Suprapubic skin (tissue), 4 donors: ENCODE results near the gene ARHGEF17. TPM values are rescaled to one million over a fixed set of nuclear protein-coding genes. Genes with fewer than 3 reads are reported as not detected.

Experiments used
- DNase-seq, 2 donors: peaks; one replicate each; pipeline ENCODE4 v3.0.0-alpha.2; 2019; ENCODE audit warnings: low spot score in 2 of 2
- H3K27ac ChIP-seq: fragments of 200-600 bp; sonication (generic); one replicate; pipeline ENCODE4 v1.5.1; 2019
- H3K27me3 ChIP-seq: fragments of 200-600 bp; sonication (generic); one replicate; pipeline ENCODE4 v1.5.1; 2019
- H3K36me3 ChIP-seq: fragments of 200-600 bp; sonication (generic); one replicate; pipeline ENCODE4 v1.5.1; 2019
- H3K4me1 ChIP-seq: fragments of 200-600 bp; sonication (generic); one replicate; pipeline ENCODE4 v1.5.1; 2019
- H3K4me3 ChIP-seq: fragments of 200-600 bp; sonication (generic); one replicate; pipeline ENCODE4 v1.5.1; 2019; ENCODE audit warnings: mild to moderate bottlenecking
- H3K9me3 ChIP-seq: fragments of 200-600 bp; sonication (generic); one replicate; pipeline ENCODE4 v1.5.1; 2019
- EP300 ChIP-seq: sonication (generic); formaldehyde crosslinking; IDR thresholded peaks from one replicate; pipeline ENCODE4 v1.6.1; 2017; ENCODE audit warnings: antibody characterized with exemption
- POLR2A ChIP-seq, 2 donors: fragments of 450-650 bp; IDR thresholded peaks; one replicate each; pipeline ENCODE4 v1.6.1; 2017; ENCODE audit warnings: antibody characterized with exemption in 2 of 2, mild to moderate bottlenecking in 2 of 2, moderate library complexity in 2 of 2
- POLR2AphosphoS5 ChIP-seq, 3 donors: sonication (generic); formaldehyde crosslinking; IDR thresholded peaks; one replicate each; pipeline ENCODE4 v1.6.1; 2017; ENCODE audit warnings: antibody characterized with exemption in 3 of 3
- WGBS: methylation state at CpG from one replicate; pipeline ENCODE4 v1.1.5; 2018; 5-methylcytosine and 5-hydroxymethylcytosine counted together
- total RNA-seq, 4 donors: library from RNA; depleted of rRNA; stranded (reverse); fragments of >200 nt; gene quantifications; one replicate each; pipeline ENCODE4 v1.1.0, GENCODE V29; 2016
- TF ChIP-seq, protein P1 (sequence below), 2 donors: fragments of 200-600 bp in 1 of 2; fragments of 450-650 bp in 1 of 2; sonication (generic) in 1 of 2; IDR thresholded peaks; one replicate each; pipeline ENCODE4 v1.5.1; 2016 to 2019; ENCODE audit warnings: antibody characterized with exemption in 2 of 2, mild to moderate bottlenecking in 1 of 2, moderate library complexity in 1 of 2

Gene ARHGEF17
- total RNA-seq, 4 donors from 2014 or later: 8.3 to 25.0 (median 9.7) TPM

DNA sequence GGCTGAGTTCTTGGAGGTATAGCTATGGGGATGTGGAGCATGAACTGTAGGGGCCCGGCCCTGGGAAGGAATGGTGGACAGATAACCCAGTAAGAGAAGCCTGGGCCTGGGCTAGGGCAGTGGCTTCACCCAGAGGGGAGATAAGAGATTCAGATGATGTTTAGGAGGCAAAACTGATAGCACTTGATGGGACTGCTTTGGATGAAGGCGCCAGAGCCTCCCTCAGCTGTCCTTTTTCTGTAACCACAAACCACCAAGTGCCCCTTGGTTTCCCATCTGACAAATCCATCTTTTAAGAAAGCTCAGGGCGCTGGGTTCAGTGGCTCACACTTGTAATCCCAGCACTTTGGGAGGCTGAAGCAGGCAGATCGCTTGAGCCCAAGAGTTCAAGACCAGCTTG is 91.6 kb downstream of the ARHGEF17 start:
- WGBS: 89% methylated on average over 4 of the region's 4 CpGs

DNA sequence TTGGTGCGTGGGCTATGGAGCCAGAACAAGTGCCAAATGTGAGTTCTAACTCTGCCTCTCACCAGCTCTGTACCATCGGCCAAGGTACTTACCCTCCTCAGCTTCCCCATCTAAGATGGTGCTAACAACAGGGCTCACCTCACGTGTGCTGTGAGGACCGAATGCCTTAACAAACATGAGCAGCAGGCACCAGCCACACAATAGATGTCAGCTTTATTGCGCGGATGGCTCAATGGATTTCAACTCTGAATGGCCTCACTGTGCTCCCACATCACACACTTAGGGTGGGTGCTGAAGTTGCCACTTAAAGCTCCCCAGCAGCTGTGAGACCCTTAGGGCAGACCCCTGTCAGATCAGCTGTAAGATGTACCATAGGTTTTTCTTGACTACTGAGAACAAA is 92.2 kb downstream of the ARHGEF17 start:
- no peak overlapping the region for H3K4me3 ChIP-seq
- H3K27me3 ChIP-seq: no peaks in the 10 kb centered on the region
- 81% methylated on average over 6 of the region's 6 CpGs for WGBS
- TF ChIP-seq, protein P1, sequence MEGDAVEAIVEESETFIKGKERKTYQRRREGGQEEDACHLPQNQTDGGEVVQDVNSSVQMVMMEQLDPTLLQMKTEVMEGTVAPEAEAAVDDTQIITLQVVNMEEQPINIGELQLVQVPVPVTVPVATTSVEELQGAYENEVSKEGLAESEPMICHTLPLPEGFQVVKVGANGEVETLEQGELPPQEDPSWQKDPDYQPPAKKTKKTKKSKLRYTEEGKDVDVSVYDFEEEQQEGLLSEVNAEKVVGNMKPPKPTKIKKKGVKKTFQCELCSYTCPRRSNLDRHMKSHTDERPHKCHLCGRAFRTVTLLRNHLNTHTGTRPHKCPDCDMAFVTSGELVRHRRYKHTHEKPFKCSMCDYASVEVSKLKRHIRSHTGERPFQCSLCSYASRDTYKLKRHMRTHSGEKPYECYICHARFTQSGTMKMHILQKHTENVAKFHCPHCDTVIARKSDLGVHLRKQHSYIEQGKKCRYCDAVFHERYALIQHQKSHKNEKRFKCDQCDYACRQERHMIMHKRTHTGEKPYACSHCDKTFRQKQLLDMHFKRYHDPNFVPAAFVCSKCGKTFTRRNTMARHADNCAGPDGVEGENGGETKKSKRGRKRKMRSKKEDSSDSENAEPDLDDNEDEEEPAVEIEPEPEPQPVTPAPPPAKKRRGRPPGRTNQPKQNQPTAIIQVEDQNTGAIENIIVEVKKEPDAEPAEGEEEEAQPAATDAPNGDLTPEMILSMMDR (IDR thresholded peaks at IDR 0.05): no peak
- TF ChIP-seq POLR2A (IDR thresholded peaks at IDR 0.05) (no peak), EP300 (no peak), POLR2AphosphoS5 (IDR thresholded peaks at IDR 0.05) (no peak)
- DNase-seq: no peak
- peaks cover 4% of the 10 kb centered on the region for H3K36me3 ChIP-seq
- no peaks in the 10 kb centered on the region for H3K4me1 ChIP-seq
- H3K9me3 ChIP-seq: no peaks in the 10 kb centered on the region
- no peak overlapping the region for H3K27ac ChIP-seq

More for the DNA sequence above, 91.6 kb downstream of the ARHGEF17 start:
- H3K27ac ChIP-seq: no peak overlapping the region
- DNase-seq: no peak
- peaks cover 5% of the 10 kb centered on the region for H3K36me3 ChIP-seq
- no peak for TF ChIP-seq POLR2A (IDR thresholded peaks at IDR 0.05)
- TF ChIP-seq, protein P1 (IDR thresholded peaks at IDR 0.05): no peak
- TF ChIP-seq EP300: no peak
- no peak for TF ChIP-seq POLR2AphosphoS5 (IDR thresholded peaks at IDR 0.05)
- no peaks in the 10 kb centered on the region for H3K4me1 ChIP-seq
- H3K27me3 ChIP-seq: no peaks in the 10 kb centered on the region
- no peak overlapping the region for H3K4me3 ChIP-seq
- H3K9me3 ChIP-seq: no peaks in the 10 kb centered on the region

GRCh38 chr11:73401217-73401923 is 93.3 kb downstream of the ARHGEF17 start:
- DNase-seq: no peak
- no peak overlapping the region for H3K27ac ChIP-seq
- peaks cover 10% of the 10 kb centered on the region for H3K36me3 ChIP-seq
- 64% methylated on average over 3 of the region's 3 CpGs for WGBS
- H3K9me3 ChIP-seq: no peaks in the 10 kb centered on the region
- H3K4me3 ChIP-seq: no peak overlapping the region
- H3K4me1 ChIP-seq: no peaks in the 10 kb centered on the region
- H3K27me3 ChIP-seq: no peaks in the 10 kb centered on the region
- TF ChIP-seq POLR2A (IDR thresholded peaks at IDR 0.05) (no peak), EP300 (no peak), POLR2AphosphoS5 (IDR thresholded peaks at IDR 0.05) (no peak)
- TF ChIP-seq, protein P1 (IDR thresholded peaks at IDR 0.05): no peak

- 86% methylated on average over 15 of the region's 15 CpGs for WGBS
- H3K4me3 ChIP-seq: no peak overlapping the region
- H3K4me1 ChIP-seq: no peaks in the 10 kb centered on the region
- no peak overlapping the region for H3K27ac ChIP-seq
- no peaks in the 10 kb centered on the region for H3K27me3 ChIP-seq
- no peak for DNase-seq
- no peaks in the 10 kb centered on the region for H3K9me3 ChIP-seq
- TF ChIP-seq EP300 (no peak), POLR2AphosphoS5 (IDR thresholded peaks at IDR 0.05) (no peak), POLR2A (IDR thresholded peaks at IDR 0.05) (no peak)
- TF ChIP-seq, protein P1 (IDR thresholded peaks at IDR 0.05): no peak
- peaks cover 15% of the 10 kb centered on the region for H3K36me3 ChIP-seq
Observed at GRCh38 chr11:73401924-73402833, 94.1 kb downstream of the ARHGEF17 start.

DNA sequence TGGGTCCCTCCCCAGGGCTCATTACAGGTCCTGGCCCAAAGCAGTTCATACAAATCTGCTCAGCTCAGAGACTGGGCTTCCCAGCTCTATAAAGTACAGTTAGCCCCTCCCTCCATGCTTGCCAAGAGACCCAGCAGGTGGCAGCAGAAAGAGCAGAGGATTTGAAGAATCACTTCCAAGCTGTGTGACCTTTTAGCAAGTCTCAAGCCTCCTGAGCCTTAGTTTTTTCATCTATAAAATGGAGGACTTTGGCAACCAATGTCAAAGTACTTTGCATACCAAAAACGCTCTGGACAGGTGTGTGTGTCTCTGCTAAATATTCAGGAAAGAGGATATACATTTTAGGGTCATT is 94.7 kb downstream of the ARHGEF17 start:
- 59% methylated on average over 1 of the region's 1 CpG for WGBS
- DNase-seq: no peak
- Histone ChIP-seq H3K36me3 (peaks cover 21% of the 10 kb centered on the region), H3K4me3 (no peak overlapping the region), H3K27ac (no peak overlapping the region), H3K27me3 (no peaks in the 10 kb centered on the region), H3K4me1 (no peaks in the 10 kb centered on the region), H3K9me3 (no peaks in the 10 kb centered on the region)
- no peak for TF ChIP-seq POLR2A (IDR thresholded peaks at IDR 0.05)
- TF ChIP-seq EP300: no peak
- TF ChIP-seq, protein P1 (IDR thresholded peaks at IDR 0.05): no peak
- no peak for TF ChIP-seq POLR2AphosphoS5 (IDR thresholded peaks at IDR 0.05)
